Measurements from ENCODE around the gene LHFPL3. TPM values are rescaled to one million over a fixed set of nuclear protein-coding genes. Genes with fewer than 3 reads are reported as not detected.

Gene LHFPL3
- total and polyA plus RNA-seq, 2 donors (not counting 3 experiments of a cell fraction or from before 2014, with no cell fraction given) = not detected

- Histone ChIP-seq H3K9ac (replicated peaks; ENCODE audit: extremely low read depth, insufficient read depth, low read length) (no peak overlapping the region), H3K27me3 (ENCODE audit: control insufficient read depth in 2 of 2, insufficient read depth in 2 of 2, low read length in 2 of 2) (no peaks in the 10 kb centered on the region), H3K9me1 (replicated peaks; ENCODE audit: control insufficient read depth, extremely low read depth, insufficient read depth, low read length) (no peaks in the 10 kb centered on the region), H3K4me1 (ENCODE audit: control insufficient read depth, extremely low read depth, insufficient read depth, low read length) (no peaks in the 10 kb centered on the region), H3K9me3 (replicated peaks; ENCODE audit: control insufficient read depth, insufficient read depth, low read length) (no peaks in the 10 kb centered on the region), H2AFZ (ENCODE audit: low read depth, low read length) (no peak overlapping the region), H3K36me3 (ENCODE audit: control insufficient read depth in 2 of 2, extremely low read depth in 1 of 2, insufficient read depth in 2 of 2, low read length in 2 of 2) (no peaks in the 10 kb centered on the region), H3K79me2 (ENCODE audit: control insufficient read depth, insufficient read depth, low read length) (no peaks in the 10 kb centered on the region), H3K27ac (ENCODE audit: insufficient read depth, low read depth, low read length) (no peak overlapping the region), H4K20me1 (replicated peaks; ENCODE audit: control insufficient read depth, extremely low read depth, insufficient read depth, low read length) (no peaks in the 10 kb centered on the region), H3K4me2 (ENCODE audit: insufficient read depth, low read length) (no peak overlapping the region), H3K4me3 (replicated peaks in 1 of 3; ENCODE audit: insufficient read depth in 1 of 3, low read depth in 1 of 3, low read length in 3 of 3) (no peak overlapping the region)
- intact Hi-C loops (cut with micrococcal nuclease) (no loop called here), dilution Hi-C loops (cut with MboI; ENCODE audit: extremely low pct_ligation_motif_present, low sequenced_read_pairs) (no loop called here)
- no peak for DNase-seq (ENCODE audit: low read depth, low spot score)
- TF ChIP-seq GATA2 (IDR thresholded peaks at IDR 0.05; ENCODE audit: insufficient read depth, insufficient read length, low read depth, low read length) = no peak
- no peak for TF ChIP-seq JUN (IDR thresholded peaks at IDR 0.05; ENCODE audit: borderline replicate concordance, insufficient read depth, insufficient read length, low read depth)
- TF ChIP-seq EZH2 (IDR thresholded peaks at IDR 0.05; ENCODE audit: borderline replicate concordance, low read depth, low read length, severe bottlenecking) = no peak
- no peak for TF ChIP-seq FOS (IDR thresholded peaks at IDR 0.05; ENCODE audit: borderline replicate concordance, insufficient read depth, low read length)
- POLR2A ChIA-PET = no interaction called here
- no peak for FAIRE-seq
- BruUV-seq (replicated peaks) = no TSS peak
- CTCF ChIA-PET = no interaction called here
Measured at GRCh38 chr7:104371980-104372357, 43.6 kb downstream of the LHFPL3 start.

DNA sequence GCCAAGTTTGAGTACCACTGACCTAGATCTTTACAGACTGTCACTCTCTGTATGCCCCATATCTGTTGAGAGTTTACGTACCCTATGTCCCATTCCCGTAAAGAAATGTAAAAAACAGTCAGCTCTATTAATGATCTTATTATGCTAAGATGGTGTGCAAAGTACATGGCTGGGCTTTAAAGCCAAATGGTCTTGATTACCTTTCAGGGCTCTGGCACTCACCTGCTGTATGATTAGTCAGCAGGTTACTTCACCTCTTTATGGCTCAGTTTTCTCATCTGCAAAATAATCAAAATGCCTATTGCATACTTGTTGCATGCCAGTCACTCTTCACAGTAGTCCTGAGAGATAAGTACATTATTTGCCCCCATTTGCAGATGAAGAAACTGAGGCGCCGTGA, 54.2 kb downstream of the LHFPL3 start:
- POLR2A ChIA-PET = no interaction called here
- FAIRE-seq = no peak

More for the DNA sequence above, 54.2 kb downstream of the LHFPL3 start:
- Histone ChIP-seq H4K20me1 (replicated peaks; ENCODE audit: control insufficient read depth, extremely low read depth, insufficient read depth, low read length) (no peaks in the 10 kb centered on the region), H3K9me3 (replicated peaks; ENCODE audit: control insufficient read depth, insufficient read depth, low read length) (no peaks in the 10 kb centered on the region), H3K36me3 (ENCODE audit: control insufficient read depth in 2 of 2, extremely low read depth in 1 of 2, insufficient read depth in 2 of 2, low read length in 2 of 2) (no peaks in the 10 kb centered on the region), H3K4me3 (replicated peaks in 1 of 3; ENCODE audit: insufficient read depth in 1 of 3, low read depth in 1 of 3, low read length in 3 of 3) (no peak overlapping the region), H3K4me2 (ENCODE audit: insufficient read depth, low read length) (no peak overlapping the region), H3K4me1 (ENCODE audit: control insufficient read depth, extremely low read depth, insufficient read depth, low read length) (no peaks in the 10 kb centered on the region), H3K27ac (ENCODE audit: insufficient read depth, low read depth, low read length) (no peak overlapping the region), H2AFZ (ENCODE audit: low read depth, low read length) (no peak overlapping the region), H3K9ac (replicated peaks; ENCODE audit: extremely low read depth, insufficient read depth, low read length) (no peak overlapping the region), H3K9me1 (replicated peaks; ENCODE audit: control insufficient read depth, extremely low read depth, insufficient read depth, low read length) (no peaks in the 10 kb centered on the region), H3K79me2 (ENCODE audit: control insufficient read depth, insufficient read depth, low read length) (no peaks in the 10 kb centered on the region), H3K27me3 (ENCODE audit: control insufficient read depth in 2 of 2, insufficient read depth in 2 of 2, low read length in 2 of 2) (no peaks in the 10 kb centered on the region)
- dilution Hi-C loops (cut with MboI; ENCODE audit: extremely low pct_ligation_motif_present, low sequenced_read_pairs) (no loop called here), intact Hi-C loops (cut with micrococcal nuclease) (no loop called here)
- no TSS peak for BruUV-seq (replicated peaks)
- TF ChIP-seq MYC (IDR thresholded peaks at IDR 0.05; ENCODE audit: low read depth, low read length) (no peak), JUN (IDR thresholded peaks at IDR 0.05; ENCODE audit: borderline replicate concordance, insufficient read depth, insufficient read length, low read depth) (no peak), GATA2 (IDR thresholded peaks at IDR 0.05; ENCODE audit: insufficient read depth, insufficient read length, low read depth, low read length) (no peak), MAX (IDR thresholded peaks at IDR 0.05; ENCODE audit: insufficient read depth, insufficient read length) (no peak), FOS (IDR thresholded peaks at IDR 0.05; ENCODE audit: borderline replicate concordance, insufficient read depth, low read length) (no peak)
- CTCF ChIA-PET = no interaction called here
- DNase-seq (ENCODE audit: low read depth, low spot score) = no peak

All from endothelial cell of umbilical vein (primary cell).